Hippocampal formation (tissue), 2 donors: ENCODE measurements around the gene TDRD10.

Source experiments
- DNase-seq, 2 donors: peaks; one replicate each; lab custom pipeline; 2025; lab: John Stamatoyannopoulos, UW

TDRD10 gene, protein sequence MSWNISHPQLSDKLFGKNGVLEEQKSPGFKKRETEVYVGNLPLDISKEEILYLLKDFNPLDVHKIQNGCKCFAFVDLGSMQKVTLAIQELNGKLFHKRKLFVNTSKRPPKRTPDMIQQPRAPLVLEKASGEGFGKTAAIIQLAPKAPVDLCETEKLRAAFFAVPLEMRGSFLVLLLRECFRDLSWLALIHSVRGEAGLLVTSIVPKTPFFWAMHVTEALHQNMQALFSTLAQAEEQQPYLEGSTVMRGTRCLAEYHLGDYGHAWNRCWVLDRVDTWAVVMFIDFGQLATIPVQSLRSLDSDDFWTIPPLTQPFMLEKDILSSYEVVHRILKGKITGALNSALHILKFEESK

DNA sequence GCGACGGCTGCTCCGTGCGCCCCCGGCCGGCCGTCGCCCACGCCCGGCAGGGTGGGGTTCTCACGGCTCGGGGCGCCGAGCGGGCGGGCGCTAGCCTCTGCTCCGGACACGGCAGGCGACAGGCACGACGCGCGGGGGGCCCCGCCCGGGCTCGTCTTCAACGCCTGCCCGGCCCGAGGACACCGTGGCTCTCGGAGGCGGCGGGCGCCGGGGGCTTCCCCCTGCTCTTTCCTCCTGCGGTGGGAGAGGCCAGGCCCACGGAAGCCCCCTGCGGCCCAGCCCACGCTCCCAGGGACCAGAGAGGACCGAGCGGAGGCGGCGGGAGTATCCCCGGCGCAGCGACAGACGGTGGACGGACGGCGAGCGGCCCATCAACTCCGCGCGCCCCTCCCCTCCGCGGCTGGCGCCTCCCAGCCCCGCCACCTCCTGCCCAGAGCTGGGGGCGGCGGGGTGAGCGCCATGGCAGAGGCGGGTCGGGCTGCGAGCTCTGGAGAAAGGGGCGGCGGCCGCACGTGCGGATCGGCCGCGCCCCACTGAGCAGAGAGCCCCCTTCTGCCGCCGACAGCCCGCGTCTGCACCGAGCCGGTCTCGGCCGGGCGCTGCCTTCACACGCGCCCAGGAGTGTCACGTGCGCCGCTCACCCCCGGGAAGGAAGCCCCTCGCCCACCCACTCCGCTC lies at the start of gene TDRD10, which contains the start of gene SHE:
TDRD10 (plus strand) TSS at position 154 of the 678 bp plus-strand sequence. CDS start 4,685 bp downstream, outside the sequence.
SHE (minus strand) TSS at position 347 of the 678 bp plus-strand sequence. CDS start 386 bp downstream, outside the sequence.
- no peak for DNase-seq

DNA sequence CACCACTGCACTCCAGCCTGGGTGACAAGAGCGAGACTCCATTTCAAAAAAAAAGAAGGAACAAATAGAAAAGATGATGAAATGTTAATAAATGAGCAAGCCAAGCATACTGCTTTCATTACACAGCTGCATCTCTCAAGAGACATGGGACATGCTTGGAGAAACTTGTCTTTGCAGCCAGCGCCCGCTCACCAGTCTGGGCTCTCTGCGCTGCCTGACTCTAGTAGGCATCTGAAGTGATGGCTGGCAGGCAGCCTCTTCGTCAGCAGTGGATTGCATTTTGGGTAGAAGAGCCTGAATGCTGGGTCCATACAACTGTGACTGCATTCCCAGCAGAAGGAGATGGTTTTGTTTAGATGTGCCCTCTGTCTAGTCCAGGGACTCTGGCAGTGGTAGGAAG lies 48.9 kb upstream of the TDRD10 start:
- no peak for DNase-seq

DNA sequence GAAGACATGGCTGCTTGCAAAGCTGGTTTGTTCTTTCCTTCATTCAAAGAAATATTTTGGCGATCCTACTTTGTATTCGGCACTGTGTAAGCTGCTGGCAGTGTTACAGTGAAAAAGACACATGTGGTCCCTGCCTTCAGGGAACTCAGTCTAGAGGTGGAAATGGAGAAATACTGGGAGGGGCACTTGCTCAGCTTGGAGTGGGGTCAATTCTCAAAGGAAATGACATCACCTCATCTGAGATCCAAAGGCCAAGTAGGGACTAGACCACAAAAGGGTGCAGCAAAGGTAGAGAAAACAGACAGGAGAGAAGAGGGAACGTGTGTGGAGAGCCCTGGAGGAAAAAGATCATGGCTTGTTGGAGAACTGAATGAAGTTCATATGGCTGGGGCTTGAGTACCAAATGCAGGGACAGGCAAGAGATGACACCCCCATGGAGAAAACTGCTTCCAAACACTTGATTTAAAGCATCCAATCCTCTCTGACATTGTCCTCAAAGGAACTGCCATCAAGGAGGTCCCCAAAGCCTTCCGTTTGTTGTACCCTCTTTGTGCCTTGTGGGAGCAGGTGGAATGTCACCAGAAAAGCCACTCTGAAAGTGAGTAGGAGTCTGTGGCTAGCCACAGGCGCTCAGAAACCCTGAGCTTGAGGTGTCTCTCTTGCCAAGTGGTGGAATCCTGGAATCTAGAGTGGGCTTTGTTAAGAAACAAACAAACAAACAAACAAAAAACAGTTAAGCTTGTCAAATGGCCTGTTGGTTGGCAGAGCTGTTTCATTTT lies 48.3 kb upstream of the TDRD10 start:
- no peak for DNase-seq

DNA sequence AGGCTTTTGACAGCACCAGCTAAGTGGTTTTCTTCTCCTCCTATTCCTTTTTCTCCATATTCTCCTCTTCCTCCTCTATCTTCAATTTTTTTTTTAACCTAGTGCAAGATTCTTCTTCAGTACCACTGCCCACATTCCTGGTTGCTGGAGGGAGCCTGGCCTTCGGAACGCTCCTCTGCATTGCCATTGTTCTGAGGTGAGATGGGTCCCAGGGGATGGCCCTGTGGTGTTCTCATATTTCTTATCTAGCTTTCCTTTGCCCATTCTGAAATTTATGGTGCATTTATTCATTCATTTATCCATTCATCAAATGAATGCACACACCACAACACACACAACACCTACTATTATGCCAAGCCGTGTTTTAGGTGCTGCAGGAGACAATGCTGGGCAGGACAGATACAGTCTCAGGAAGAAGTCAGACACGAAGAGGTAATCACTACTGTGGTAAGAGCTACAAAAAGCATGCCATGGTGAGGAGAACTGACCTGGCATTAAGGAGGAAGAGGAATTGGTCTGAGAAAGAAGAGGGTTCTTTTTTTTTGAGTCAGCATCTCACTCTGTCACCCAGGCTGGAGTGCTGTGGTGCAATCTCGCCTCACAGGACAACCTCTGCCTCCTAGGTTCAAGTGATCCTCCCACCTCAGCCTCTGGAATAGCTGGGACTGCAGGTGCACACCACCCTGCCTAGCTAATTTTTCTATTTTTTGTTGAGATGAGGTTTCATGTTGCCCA lies 47.5 kb upstream of the TDRD10 start:
- no peak for DNase-seq

DNA sequence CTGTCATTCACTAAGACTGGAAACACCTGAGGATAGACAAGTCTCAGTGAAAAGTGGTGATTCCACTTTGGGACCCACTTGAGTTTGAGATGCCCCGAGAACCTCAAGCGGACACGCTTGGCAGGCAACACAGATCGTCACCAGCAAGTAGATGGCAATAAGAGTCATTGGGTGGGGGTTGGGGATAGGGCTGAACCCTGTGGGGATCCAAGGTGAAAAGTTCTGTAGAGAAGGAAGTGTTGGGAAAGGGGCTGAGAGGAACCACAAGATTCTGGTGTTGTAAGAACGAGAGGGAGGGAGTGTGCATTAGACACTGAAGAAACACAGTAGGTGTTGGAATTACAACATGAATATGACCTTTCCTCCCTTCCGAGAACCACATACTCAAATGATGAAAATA lies 45.4 kb upstream of the TDRD10 start:
- DNase-seq, result no peak

DNA sequence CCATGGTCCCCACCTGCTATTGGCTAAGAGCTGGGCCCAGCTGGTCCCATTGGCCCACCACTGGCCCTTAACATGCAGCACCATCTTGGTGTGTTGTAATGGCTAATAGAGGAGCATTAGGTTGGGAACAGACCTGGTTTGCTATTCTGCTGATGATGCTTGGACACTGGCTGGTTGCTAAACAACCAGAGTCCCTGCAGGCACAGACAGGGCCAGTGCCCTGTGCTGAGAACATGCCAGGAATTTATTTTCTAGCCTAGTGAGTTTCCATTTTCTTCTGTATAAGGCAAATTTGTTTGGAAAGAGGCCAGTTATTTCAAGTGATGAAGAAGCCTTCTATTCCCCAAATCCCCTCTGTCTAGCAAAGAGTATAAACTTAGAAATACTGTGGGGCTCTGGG lies 42.9 kb upstream of the TDRD10 start:
- DNase-seq, result peak in 1 of 2 donors; percentile 9

DNA sequence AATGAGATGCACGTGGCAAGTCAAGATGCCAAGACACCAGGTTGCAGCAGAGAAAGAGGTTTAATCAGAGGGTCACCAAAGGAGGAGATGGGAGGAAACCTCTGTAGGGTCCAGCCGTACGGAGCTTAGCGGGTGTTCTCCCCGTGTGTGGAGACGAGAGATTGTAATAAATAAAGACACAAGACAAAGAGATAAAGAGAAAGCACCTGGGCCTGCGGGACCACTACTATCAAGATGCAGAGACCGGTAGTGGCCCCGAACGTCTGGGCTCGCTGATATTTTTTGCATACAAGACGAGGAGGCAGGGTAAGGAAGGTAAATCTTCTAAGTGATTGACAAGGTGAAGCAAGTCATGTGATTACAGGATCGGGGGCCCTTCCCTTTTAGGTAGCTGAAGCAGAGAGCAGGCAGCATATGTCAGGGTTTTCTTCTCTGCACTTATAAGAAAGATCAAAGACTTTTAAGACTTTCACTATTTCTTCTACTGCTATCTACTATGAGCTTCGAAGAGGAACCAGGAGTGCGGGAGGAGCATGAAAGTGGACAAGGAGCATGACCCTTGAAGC lies 41.2 kb upstream of the TDRD10 start:
- no peak for DNase-seq

DNA sequence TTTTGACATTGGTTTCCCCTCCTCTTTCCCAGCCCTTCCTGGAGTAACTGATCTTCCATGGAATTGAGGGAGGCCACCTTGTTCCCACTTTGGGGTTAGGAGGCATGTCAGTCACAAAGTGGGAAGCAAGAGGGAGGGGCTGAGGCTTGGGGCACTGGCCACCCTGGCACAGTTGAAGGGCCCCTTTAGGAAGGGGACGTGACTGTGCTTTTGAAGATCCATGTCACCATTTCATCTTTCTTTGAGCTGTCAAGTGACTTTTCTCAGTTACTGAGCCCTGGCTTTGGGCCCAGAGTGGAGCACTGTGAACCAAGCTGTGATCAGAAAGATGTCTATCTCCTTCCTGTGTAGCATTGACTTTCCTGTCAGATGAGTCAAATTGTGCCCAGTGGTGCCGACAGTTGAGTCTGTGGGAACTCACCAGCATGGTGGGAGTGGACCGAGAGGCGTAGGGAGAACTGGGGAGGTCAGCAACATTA lies 38.5 kb upstream of the TDRD10 start:
- DNase-seq, result no peak

DNA sequence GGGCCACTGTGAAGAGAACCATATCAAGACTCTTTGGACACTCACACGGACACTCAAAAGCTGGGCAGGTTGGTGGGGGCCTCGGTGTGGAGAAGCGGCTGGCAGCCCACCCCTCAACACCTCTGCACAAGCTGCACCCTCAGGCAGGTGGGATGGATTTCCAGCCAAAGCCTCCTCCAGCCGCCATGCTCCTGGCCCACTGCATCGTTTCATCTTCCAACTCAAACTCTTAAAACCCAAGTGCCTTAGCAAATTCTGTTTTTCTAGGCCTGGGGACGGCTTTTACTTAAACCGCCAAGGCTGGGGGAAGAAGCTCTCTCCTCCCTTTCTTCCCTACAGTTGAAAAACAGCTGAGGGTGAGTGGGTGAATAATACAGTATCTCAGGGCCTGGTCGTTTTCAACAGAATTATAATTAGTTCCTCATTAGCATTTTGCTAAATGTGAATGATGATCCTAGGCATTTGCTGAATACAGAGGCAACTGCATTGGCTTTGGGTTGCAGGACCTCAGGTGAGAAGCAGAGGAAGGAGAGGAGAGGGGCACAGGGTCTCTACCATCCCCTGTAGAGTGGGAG lies 36.3 kb upstream of the TDRD10 start:
- DNase-seq, result no peak

DNA sequence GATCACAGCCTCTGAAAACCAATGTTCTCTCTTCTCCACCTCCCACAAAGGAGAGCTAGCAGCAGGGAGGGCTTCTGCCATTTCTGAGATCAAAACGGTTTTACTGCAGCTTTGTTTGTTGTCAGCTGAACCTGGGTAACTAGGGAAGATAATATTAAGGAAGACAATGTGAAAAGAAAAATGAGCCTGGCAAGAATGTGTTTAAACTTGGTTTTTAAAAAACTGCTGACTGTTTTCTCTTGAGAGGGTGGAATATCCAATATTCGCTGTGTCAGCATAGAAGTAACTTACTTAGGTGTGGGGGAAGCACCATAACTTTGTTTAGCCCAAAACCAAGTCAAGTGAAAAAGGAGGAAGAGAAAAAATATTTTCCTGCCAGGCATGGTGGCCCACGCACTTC lies 35.8 kb upstream of the TDRD10 start:
- DNase-seq, result no peak

DNA sequence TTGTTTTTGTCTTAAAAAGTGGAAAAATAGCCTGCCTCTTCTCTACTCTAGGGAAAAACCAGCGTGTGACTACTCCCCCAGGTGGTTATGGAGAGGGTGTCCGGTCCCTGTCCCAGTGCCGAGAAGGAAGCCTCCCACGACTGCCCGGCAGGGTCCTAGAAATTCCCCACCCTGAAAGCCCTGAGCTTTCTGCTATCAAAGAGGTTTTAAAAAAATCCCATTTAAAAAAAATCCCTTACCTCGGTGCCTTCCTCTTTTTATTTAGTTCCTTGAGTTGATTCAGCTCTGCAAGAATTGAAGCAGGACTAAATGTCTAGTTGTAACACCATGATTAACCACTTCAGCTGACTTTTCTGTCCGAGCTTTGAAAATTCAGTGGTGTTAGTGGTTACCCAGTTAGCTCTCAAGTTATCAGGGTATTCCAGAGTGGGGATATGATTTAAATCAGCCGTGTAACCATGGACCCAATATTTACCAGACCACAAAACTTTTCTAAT lies 35.0 kb upstream of the TDRD10 start:
- DNase-seq, result no peak

DNA sequence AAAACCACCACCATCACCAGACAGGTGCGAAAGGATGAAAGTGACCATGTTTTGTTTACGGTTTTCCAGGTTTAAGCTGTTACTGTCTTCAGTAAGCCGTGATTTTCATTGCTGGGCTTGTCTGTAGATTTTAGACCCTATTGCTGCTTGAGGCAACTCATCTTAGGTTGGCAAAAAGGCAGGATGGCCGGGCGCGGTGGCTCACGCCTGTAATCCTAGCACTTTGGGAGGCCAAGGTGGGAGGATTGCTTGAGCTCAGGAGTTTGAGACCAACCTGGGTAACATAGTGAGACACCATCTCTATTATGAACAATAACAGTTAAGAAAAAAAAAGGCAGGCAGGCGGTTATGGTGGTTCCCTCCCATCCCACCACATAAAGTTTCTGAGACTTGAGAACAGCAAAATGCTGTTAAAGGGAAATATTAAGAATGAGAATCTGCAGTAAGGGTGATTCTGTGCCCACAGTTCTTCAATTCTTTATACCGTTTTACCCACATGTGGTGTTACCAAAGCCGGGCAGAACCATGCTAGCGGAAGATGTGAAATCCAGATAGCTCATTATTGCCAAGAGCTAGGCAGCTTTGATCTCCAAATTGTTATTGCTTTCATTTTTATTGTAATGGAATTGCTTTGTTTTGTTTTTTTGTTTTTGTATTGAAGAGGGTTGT lies 34.5 kb upstream of the TDRD10 start:
- DNase-seq, result no peak

DNA sequence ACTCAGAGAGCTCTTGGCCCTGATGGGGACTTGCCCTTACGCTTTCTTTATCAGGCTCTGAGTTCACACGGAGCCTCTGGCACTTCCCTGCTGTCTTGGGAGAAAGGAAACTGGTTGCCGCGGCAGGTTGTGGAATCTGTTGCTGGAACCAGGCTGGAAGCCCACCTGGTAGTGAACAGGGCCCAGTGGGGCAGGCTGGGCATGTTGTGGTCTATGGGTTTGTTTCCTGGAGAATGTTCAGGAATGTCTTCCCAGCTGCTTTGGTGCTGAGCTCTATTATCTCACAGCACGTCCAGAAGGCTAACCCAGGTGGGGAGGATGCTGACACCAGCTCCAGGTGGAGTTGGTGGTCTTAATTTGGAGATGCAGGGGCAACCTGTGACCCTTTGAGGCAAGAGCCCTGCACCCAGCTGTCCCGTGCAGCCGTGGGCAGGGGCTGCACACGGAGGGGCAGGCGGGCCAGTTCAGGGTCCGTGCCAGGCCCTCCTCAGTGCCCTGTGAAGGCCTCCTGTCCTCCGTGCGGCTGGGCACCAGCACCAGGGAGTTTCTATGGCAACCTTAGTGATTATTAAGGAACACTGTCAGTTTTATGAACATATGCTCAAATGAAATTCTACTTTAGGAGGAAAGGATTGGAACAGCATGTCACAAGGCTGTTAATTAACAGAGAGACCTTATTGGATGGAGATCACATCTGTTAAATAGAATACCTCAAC lies 33.3 kb upstream of the TDRD10 start:
- DNase-seq, result no peak

DNA sequence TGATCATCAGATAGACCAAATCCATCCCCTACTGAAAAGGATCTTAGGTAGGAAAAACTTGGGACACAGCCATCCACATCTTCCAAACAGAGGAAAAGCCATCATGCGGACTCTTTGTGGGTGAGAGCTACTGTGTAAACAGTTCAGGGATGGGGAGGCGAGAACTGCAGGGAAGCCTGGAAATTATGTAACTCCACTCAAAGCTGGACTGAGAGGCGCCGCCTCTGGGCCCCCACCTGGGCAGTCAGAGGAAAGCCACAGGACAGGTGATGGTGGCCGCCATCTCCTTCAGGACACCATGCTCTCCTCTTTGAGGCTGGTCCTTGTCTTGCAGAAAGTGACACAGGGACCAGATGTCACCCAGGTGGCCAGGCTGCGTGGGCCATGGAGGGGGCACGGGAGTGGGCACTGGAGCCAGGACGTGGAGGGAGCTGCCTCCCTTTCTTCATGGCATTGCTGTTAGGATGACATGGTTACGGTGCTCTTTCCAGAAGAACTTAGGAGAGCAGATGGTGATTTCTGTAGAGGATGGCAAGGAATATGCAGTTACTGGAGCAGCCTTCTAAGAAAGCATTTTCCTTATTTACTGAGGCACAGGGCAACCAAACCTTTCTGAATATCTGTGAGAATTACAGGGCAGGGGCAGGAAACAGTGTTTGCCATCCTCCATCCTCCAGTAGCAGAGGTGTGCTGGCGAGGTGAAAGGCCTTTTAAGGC lies 32.0 kb upstream of the TDRD10 start:
- DNase-seq, result no peak

DNA sequence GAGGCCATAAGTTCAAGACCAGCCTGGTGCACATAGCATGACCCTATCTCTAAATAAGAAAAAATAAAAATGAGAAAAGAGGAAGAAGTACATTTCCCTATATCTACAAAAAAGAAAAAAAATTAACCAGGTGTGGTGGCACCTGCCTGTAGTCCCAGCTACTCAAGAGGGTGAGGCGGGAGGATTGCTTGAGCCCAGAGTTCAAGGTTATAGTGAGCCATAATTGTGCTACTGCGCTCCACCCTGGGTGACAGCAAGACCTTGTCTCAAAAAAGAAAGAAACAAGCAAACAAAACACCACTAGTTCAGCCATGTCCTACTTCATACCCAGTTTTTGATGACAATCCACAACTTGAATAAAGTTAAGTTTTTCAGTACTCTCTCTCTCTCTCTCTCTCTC lies 30.7 kb upstream of the TDRD10 start:
- DNase-seq, result no peak

DNA sequence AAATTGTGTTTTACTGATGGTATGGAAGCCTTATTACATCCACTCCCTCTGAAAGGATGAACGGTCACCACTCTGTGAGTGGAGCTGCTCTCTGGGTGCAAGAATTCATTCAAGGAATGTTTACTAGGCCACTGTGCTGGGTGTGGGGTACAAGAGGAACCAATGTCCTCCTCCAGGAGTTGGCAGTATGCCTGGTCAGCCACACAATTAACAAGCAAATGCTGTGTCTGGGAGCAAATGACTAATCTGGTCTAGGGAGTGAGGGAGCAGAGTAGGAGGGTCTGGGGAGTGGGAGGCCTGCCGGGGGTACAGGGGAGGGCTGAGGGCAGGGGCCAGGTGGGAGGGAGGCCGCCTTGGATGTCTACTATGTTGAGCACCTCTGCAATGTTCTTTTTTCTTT lies 27.2 kb upstream of the TDRD10 start:
- DNase-seq, result peak; percentile 71 to 87

DNA sequence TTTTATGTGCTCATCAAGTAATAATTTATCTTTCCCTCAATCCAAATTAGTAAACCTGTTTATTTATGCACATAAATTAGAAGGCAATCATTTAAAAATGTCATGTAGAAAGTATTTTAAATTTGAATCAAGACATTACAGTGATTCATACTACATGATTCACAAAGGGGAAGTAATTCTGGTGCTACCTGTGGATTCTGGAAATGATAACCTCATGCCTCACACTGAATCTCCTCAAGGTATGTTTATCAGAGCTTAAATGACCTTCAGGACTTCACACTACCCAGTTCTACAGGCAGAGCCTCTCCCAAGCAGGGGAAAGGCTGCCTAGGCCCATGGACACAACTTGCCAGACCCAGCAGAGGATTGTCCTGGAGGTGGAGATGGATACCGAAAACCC lies 25.2 kb upstream of the TDRD10 start:
- DNase-seq, result no peak

DNA sequence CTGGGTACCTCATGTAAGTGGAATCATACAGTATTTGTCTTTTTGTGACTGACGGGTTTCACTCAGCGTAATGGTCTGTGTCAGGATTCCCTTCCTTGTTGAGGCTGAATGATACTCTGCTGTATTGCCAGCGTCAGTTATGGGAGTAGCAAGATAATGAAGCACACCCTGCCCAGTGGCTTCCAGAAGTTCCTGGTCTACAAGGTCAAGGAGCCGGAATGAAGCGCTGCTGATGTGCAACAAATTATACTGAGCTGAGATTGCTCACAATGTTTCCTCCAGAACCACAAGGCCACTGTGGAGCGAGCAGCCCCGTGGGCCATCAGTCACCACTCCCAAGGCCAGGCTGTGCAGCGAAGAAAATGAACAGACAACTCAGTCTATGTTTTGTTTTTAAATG lies 24.0 kb upstream of the TDRD10 start:
- no peak for DNase-seq

DNA sequence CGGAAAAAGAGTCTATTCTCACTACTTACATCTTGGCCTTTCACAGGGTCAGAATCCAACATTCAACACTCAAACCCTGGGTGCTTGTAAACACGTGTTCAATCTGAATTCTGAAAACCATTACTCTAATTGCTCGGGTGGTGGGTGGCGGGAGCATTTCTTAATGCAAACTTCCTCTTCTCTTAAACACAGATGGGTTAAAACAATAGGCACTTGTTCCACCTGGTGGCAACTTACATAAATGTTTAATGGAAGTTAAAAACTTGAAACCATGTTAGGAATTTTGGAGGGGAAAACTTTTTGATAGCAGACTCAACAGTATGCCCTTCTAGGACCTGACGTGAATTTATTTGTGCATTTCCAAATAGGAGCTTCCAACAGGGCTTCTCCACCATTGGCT lies 23.4 kb upstream of the TDRD10 start:
- no peak for DNase-seq
